ENCODE data around the gene ITGB3. TPM values are rescaled to one million over a fixed set of nuclear protein-coding genes. Genes with fewer than 3 reads are reported as not detected.

The ITGB3 gene
- total RNA-seq, 1 experiment from 2014 or later = 0.68 TPM

DNA sequence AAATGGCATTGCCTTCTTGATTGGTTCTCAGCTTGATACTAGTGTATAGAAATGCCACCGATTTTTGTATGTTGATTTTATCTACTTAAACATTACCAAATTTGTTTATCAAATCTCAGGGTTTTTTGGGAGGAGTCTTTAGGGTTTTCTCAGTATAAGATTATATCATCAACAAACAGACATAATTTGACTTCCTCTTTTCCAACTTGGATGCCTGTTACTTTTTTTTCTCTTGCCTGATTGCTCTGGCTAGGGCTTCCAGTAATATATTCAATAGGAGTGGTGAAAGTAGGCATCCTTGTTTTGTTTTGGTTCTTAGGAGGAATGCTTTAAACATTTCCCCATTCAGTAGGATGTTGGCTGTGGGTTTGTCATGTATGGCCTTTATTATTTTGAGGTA lies 99.2 kb downstream of the ITGB3 start:
- CTCF ChIA-PET = no interaction called here
- intact Hi-C loops (cut with micrococcal nuclease; ENCODE audit: unreplicated experiment) = no loop called here
- DNase-seq = no peak
- Mint-ChIP-seq H3K4me1 (ENCODE audit: low read depth, unreplicated experiment) (no peaks in the 10 kb centered on the region), H3K4me3 (ENCODE audit: low read depth, unreplicated experiment) (no peak overlapping the region), H3K9me3 (ENCODE audit: low read depth, unreplicated experiment) (no peaks in the 10 kb centered on the region), H3K27ac (ENCODE audit: unreplicated experiment) (no peak overlapping the region), H3K36me3 (ENCODE audit: insufficient read depth, unreplicated experiment) (no peaks in the 10 kb centered on the region), H3K27me3 (ENCODE audit: unreplicated experiment) (no peaks in the 10 kb centered on the region)
- TF ChIP-seq, protein P1, sequence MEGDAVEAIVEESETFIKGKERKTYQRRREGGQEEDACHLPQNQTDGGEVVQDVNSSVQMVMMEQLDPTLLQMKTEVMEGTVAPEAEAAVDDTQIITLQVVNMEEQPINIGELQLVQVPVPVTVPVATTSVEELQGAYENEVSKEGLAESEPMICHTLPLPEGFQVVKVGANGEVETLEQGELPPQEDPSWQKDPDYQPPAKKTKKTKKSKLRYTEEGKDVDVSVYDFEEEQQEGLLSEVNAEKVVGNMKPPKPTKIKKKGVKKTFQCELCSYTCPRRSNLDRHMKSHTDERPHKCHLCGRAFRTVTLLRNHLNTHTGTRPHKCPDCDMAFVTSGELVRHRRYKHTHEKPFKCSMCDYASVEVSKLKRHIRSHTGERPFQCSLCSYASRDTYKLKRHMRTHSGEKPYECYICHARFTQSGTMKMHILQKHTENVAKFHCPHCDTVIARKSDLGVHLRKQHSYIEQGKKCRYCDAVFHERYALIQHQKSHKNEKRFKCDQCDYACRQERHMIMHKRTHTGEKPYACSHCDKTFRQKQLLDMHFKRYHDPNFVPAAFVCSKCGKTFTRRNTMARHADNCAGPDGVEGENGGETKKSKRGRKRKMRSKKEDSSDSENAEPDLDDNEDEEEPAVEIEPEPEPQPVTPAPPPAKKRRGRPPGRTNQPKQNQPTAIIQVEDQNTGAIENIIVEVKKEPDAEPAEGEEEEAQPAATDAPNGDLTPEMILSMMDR (IDR thresholded peaks at IDR 0.05; ENCODE audit: unreplicated experiment) = no peak
- no TSS peak for BruUV-seq (replicated peaks)

DNA sequence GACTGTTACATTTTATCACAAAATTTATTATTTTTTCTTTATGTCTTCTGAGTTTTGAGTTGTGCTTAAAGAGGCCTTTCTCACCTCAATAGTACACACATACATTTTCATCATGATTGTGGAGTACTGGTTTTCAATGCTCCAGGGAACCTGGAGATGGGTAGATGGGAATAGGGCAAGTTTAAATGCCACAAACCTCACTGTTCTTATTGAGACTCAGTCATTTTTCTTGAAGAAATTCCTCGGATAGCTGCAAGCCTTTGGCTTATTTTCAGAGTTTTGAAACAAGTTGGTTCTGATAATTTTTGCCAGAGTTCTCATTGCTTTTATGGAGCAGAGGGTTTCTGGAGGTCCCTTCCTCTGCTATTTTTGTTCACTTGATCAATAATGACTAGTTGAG lies 105.0 kb downstream of the ITGB3 start:
- Mint-ChIP-seq H3K36me3 (ENCODE audit: insufficient read depth, unreplicated experiment) (no peaks in the 10 kb centered on the region), H3K4me1 (ENCODE audit: low read depth, unreplicated experiment) (no peaks in the 10 kb centered on the region), H3K9me3 (ENCODE audit: low read depth, unreplicated experiment) (peaks cover 3% of the 10 kb centered on the region), H3K4me3 (ENCODE audit: low read depth, unreplicated experiment) (no peak overlapping the region), H3K27ac (ENCODE audit: unreplicated experiment) (no peak overlapping the region), H3K27me3 (ENCODE audit: unreplicated experiment) (no peaks in the 10 kb centered on the region)
- TF ChIP-seq, protein P1 (IDR thresholded peaks at IDR 0.05; ENCODE audit: unreplicated experiment) = no peak
- intact Hi-C loops (cut with micrococcal nuclease; ENCODE audit: unreplicated experiment) = no loop called here
- BruUV-seq (replicated peaks) = no TSS peak
- CTCF ChIA-PET = no interaction called here
- no peak for DNase-seq

Other genes starting within 250 kb of the ITGB3 start
- gene CDC27, start 64.5 kb upstream of the ITGB3 start, total RNA-seq (2022) = 132 and 133 TPM in 2 replicates
- not detected in 2 replicates for gene MYL4, start 44.5 kb upstream of the ITGB3 start, total RNA-seq (2022)
- gene EFCAB13, start 70.1 kb downstream of the ITGB3 start, total RNA-seq (2022) = 21.5 and 25.2 TPM in 2 replicates